Fibroblast of lung (primary cell): Measurements from ENCODE around the gene GPC6.

Source experiments
- CTCF ChIP-seq, 2 donors: IDR thresholded peaks in 1 of 2; conservative IDR thresholded peaks in 1 of 2; 1 replicate in 1 of 2; 2 replicates in 1 of 2; pipeline ENCODE4 v1.5.1; 2011 to 2012; ENCODE audit warnings: low read length in 2 of 2, control low read depth in 1 of 2, inconsistent platforms in 1 of 2, low read depth in 1 of 2, mild to moderate bottlenecking in 1 of 2
- EZH2 ChIP-seq: IDR thresholded peaks from 2 replicates; pipeline ENCODE4 v1.5.1; 2012; ENCODE audit warnings: low read length, control low read depth, mild to moderate bottlenecking; ENCODE audit errors: missing control alignments

GRCh38 chr13:93344048-93344705 is 117.6 kb downstream of the GPC6 start:
- TF ChIP-seq CTCF (conservative IDR thresholded peaks at IDR 0.05 in 1 of 2, IDR thresholded peaks at IDR 0.05 in 1 of 2; ENCODE audit: low read depth in 1 of 2, low read length in 2 of 2) (no peak), EZH2 (no peak)
